Activated CD4-positive, alpha-beta T cell treated with anti-CD3 and anti-CD28 coated beads, Interleukin-2, amount 10 ng/mL, durations not matched to agents 24 days and 14 days (primary cell): ENCODE data around the gene RNASEH2A. TPM values are rescaled to one million over a fixed set of nuclear protein-coding genes. Genes with fewer than 3 reads are reported as not detected.
"Not testable (repeated sequence)": the region's sequence is repeated elsewhere in the genome, so short reads cannot be mapped to it uniquely, and the experiment has no call there.

ENCODE experiments used
- DNase-seq: peaks from one replicate; pipeline ENCODE4 v3.0.0; 2022
- H3K27ac Mint-ChIP-seq: one replicate; pipeline ENCODE4 v1.8.0; 2022; ENCODE audit warnings: mild to moderate bottlenecking, mixed read lengths
- H3K27me3 Mint-ChIP-seq: one replicate; pipeline ENCODE4 v1.8.0; 2022; ENCODE audit warnings: mixed read lengths
- H3K36me3 Mint-ChIP-seq: one replicate; pipeline ENCODE4 v1.8.0; 2022; ENCODE audit warnings: low read depth, mild to moderate bottlenecking, mixed read lengths
- H3K4me1 Mint-ChIP-seq: one replicate; pipeline ENCODE4 v1.8.0; 2021; ENCODE audit warnings: mixed read lengths
- H3K4me3 Mint-ChIP-seq: one replicate; pipeline ENCODE4 v1.8.0; 2022; ENCODE audit warnings: mild to moderate bottlenecking, moderate library complexity, mixed read lengths
- H3K9me3 Mint-ChIP-seq: one replicate; pipeline ENCODE4 v1.8.0; 2021; ENCODE audit warnings: mixed read lengths
- intact Hi-C: fragments of 100-400 bp; cut with micrococcal nuclease; formaldehyde crosslinking; loops from one replicate; pipeline ENCODE4 v1.15.1; 2023
- total RNA-seq: library from RNA; stranded (reverse); gene quantifications from 2 replicates; pipeline ENCODE4 v1.2.3, GENCODE V29; 2022

Gene RNASEH2A
- total RNA-seq, 1 donor from 2014 or later: 35.8 TPM

DNA sequence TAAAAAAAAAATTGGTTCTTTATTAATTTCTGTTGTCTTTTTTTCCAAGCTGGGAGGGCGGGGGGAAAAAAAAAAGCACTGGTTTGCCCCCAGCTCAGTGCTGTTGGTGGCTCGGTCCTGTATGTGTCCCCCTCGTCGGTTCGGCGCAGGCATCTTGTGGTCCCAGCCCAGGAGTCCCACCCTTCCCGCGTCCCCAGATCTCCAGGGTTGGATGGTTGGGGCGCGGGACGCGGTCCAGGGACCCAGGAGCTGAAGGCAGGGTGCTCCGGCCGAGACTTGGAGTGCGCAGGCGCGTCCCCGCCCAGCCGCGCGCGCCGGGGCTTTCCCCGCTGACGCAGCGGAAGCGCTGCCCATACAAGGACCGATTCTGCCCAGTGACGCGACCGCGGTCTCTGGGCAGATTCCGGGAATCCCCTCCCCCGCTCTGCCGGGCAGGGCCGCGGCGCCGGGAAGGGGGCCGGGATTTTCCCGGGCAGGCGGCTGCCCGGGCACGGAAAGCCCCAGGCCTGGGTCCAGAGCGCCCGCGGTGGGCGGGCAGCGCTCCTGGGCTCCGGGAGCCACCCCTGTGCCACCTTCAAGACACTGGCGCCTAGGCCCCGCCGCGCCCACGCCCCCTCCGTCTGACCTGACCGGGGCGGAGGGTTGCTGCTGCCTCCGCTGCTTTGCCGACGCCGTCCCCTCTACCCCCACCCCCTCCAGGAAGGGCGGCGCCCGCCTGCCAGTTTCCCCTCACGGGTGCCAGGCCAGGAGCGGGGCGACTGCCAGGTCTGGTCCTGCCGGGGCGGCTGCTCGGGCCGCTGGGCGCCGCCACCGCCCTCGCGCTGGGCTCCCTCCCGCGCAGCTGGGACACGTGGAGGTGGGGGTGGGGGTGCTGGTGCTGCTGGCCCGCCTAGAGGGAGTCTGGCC lies 12.8 kb upstream of the RNASEH2A start:
- intact Hi-C loops: loop anchor here (2.0 to 5.0 kb wide), 2 partner anchors 71 to 363 kb away; partner anchors contain the start of gene TNPO2
- DNase-seq: peak; percentile 98
- Mint-ChIP-seq H3K4me1 (peaks cover 40% of the 10 kb centered on the region), H3K27me3 (no peaks in the 10 kb centered on the region), H3K27ac (peak overlapping the region; percentile 97), H3K36me3 (peaks cover 29% of the 10 kb centered on the region), H3K9me3 (no peaks in the 10 kb centered on the region), H3K4me3 (peak overlapping the region; percentile 96)

DNA sequence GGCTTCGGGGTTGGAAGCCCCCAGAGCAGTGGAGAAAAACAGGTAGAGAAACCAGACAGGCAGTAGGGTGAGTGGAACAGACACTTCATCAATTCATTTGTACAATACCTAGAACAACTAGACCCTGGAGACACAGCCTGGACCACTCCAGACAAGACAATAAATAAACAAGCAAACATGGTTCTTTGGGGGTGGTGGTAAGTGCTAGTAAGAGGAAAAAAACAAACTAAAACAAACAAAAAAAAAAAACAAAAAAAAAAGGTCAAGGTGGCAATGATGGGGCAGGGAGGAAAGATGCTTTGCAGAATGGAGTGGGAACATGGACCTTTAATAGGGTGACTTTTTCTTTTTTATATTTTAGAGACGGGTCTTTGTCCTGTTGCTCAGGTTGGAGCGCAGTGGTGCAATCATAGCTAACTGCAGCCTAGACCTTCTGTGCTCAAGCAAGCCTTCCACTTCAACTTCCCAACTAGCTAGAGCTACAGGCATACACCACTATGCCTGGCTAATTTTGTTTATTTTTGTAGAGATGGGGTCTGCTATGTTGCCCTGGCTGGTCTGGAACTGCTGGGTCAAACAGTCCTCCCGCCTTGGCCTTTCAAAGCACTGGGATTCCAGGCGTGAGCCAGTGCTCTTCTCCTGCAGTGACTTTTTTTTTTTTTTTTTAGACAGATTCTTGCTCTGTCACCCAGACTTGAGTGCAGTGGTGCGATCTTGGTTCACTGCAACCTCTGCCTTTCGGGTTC lies 12.0 kb upstream of the RNASEH2A start:
- no peaks in the 10 kb centered on the region for H3K9me3 Mint-ChIP-seq
- H3K4me3 Mint-ChIP-seq: peak overlapping the region; percentile 84
- peak overlapping the region; percentile 92 for H3K27ac Mint-ChIP-seq
- DNase-seq: peak; percentile 73
- intact Hi-C loops: loop anchor here (5.0 kb wide), 1 partner anchor 72 kb away; the partner anchor contains the start of gene TNPO2
- H3K36me3 Mint-ChIP-seq: peaks cover 36% of the 10 kb centered on the region
- no peaks in the 10 kb centered on the region for H3K27me3 Mint-ChIP-seq
- H3K4me1 Mint-ChIP-seq: peaks cover 34% of the 10 kb centered on the region

DNA sequence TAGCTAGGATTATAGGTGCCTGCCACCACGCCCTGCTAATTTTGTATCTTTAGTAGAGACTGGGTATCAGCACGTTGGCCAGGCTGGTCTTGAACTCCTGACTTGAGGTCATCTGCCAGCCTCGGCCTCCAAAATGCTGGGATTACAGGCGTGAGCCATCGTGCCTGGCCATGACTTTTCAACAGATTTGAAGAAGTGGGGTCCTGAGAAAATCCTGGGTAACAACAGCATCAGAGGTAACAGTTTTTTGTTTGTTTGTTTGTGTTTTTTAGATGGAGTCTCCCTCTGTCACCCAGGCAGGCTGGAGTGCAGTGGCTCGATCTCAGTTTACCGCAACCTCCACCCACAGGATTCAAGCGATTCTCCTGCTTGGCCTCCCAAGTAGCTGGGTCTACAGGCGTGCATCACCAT lies 11.4 kb upstream of the RNASEH2A start:
- no peak for DNase-seq
- Mint-ChIP-seq H3K4me1 (peaks cover 38% of the 10 kb centered on the region), H3K4me3 (peak overlapping the region; percentile 84), H3K9me3 (no peaks in the 10 kb centered on the region), H3K27ac (peak overlapping the region; percentile 92), H3K36me3 (peaks cover 40% of the 10 kb centered on the region), H3K27me3 (no peaks in the 10 kb centered on the region)
- intact Hi-C loops: loop anchor here (5.0 kb wide), 1 partner anchor 73 kb away; the partner anchor contains the start of gene TNPO2

DNA sequence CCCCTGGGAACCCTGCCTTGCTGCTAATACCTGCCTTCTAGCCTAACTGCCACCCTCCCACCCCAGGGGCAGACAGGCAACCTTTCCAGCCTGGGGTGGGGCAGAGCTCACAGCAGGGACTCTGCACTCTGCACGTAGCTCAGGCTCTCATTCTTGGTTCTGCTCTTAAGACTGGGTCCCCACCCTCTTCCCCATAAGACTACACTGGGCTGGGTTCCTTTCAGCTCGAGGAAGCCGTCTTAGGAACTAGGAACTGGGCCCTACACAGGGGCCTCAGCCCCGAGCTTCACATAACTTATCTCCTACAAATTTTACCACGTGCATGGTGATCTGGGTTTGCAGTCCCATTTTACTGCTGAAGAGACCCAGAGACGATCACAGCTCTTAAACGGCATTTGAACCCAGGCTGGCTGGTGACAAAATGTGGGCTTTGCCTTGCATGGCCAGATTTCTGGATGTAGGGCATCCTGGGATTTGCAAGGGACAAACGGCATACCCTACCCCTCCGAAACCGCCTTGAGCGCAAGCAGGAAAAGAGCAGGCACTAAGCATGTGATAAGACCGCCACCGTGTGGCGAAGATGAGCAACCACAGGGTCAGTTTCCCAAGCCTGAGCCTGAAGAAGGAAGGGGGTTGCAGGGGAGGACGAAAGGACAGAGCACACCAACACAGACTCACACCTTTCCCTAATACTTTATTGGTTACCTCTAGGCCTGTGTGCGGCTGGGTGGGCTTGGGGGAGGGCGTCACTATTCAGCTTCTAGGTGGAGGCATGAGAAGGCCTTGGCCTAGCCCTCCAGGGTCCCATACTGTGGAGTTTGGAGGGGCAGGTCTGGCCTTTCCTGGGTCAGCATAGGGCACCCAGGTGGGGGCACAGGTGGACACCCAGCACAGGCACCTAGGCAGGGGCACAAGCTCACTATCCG lies 10.0 kb upstream of the RNASEH2A start:
- intact Hi-C loops: loop anchor here (1.0 kb wide), 3 partner anchors 19 to 36 kb away; no protein-coding TSS in a partner anchor
- DNase-seq: peak; percentile 94
- peak overlapping the region; percentile 83 for H3K4me3 Mint-ChIP-seq
- peaks cover 36% of the 10 kb centered on the region for H3K4me1 Mint-ChIP-seq
- no peaks in the 10 kb centered on the region for H3K9me3 Mint-ChIP-seq
- H3K27ac Mint-ChIP-seq: peak overlapping the region; percentile 90
- H3K36me3 Mint-ChIP-seq: peaks cover 48% of the 10 kb centered on the region
- no peaks in the 10 kb centered on the region for H3K27me3 Mint-ChIP-seq

DNA sequence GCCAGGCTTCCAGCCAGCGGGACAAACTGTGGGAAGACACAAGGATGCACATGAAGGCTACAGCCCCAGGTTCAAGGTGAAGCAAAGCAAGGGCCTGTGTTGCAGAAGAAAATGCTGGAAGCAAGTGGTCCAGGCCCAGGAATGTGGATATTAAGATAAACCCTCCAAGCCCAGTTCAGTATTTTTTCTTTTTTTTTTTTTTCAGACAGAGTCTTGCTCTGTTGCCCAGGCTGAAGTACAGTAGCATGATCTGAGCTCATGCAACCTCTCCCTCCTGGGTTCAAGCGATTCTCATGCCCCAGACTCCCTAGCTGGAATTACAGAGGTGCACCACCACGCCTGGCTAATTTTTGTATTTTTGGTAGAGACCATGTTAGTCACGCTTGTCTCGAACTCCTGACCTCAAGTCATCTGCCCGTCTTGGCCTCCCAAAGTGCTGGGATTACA lies 9.2 kb upstream of the RNASEH2A start:
- Mint-ChIP-seq H3K4me3 (no peak overlapping the region), H3K4me1 (peaks cover 37% of the 10 kb centered on the region), H3K27me3 (no peaks in the 10 kb centered on the region), H3K36me3 (peaks cover 42% of the 10 kb centered on the region), H3K27ac (no peak overlapping the region), H3K9me3 (no peaks in the 10 kb centered on the region)
- intact Hi-C loops: no loop called here
- peak; percentile 57 for DNase-seq

DNA sequence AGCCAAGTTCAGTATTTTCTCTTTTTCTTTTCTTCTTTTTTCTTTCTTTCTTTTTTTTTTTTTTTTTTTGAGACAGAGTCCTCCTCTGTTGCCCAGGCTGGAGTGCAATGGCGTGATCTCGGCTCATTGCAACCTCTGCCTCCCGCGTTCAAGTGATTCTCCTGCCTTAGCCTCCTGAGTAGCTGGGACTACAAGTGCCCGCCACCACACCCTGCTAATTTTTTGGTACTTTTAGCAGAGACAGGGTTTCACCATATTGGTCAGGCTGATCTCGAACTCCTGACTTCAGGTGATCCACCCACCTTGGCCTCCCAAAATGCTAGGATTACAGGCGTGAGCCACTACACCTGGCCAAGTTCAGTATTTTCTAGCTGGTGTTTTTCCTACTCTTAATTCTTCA lies 8.8 kb upstream of the RNASEH2A start:
- peaks cover 42% of the 10 kb centered on the region for H3K4me1 Mint-ChIP-seq
- DNase-seq, H3K27ac Mint-ChIP-seq, H3K4me3 Mint-ChIP-seq, H3K9me3 Mint-ChIP-seq, intact Hi-C loops, H3K27me3 Mint-ChIP-seq: not testable (repeated sequence)
- peaks cover 37% of the 10 kb centered on the region for H3K36me3 Mint-ChIP-seq

DNA sequence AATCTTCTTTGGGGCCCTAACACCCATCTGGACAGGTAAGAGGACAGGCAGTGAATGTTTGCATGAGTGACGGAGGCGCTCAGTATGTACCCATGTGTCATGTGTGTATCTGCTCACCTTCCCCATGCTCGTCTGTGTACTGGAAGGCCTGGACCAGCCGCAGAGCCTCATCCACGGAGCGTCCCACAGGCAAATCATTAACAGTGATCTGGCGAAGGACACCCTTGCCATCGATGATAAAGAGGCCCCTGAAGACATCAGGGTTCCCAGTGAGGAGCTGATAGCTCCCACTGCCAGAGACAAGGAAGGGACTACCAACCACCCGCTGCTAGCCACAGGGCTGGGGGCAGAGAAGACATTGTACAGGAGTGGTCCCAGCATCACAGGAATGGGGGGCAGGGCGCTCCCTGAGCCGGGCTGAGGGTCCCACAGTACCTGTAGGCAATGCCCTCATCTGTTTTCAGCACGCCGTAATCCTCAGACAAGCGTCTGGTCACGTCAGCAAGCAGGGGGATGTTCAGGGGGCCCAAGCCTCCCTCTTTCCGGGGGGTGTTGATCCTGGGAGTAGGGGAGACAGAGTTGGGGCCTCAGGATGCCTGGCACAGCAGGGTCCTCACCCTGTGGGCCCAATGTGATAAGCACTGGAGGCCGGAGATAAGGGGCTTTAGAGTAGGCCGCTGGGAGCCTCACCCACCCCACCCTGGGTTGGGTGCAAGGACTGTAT lies 6.5 kb upstream of the RNASEH2A start:
- peak overlapping the region; percentile 93 for H3K4me3 Mint-ChIP-seq

DNA sequence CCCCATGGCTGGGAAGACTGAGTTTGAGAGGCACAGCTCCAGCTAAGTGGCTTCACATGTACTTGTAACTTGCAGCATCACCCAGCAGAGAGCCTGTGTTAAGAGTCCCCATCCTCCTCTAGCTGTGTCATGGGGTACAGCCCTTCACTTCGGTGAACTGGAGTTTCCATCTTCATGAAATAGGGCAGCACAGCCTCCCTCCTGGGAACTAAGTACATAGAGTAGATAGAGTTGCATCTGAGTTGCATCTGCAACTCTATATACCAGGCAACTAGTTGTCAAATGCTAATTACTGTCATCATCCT lies 6.0 kb upstream of the RNASEH2A start:
- peak overlapping the region; percentile 93 for H3K4me3 Mint-ChIP-seq
- H3K9me3 Mint-ChIP-seq: no peaks in the 10 kb centered on the region
- intact Hi-C loops: loop anchor here (2.0 kb wide), 1 partner anchor 46 kb away; no protein-coding TSS in a partner anchor
- H3K4me1 Mint-ChIP-seq: peaks cover 30% of the 10 kb centered on the region
- H3K36me3 Mint-ChIP-seq: peaks cover 26% of the 10 kb centered on the region
- DNase-seq: peak; percentile 56
- H3K27me3 Mint-ChIP-seq: no peaks in the 10 kb centered on the region
- no peak overlapping the region for H3K27ac Mint-ChIP-seq

More for the DNA sequence above, 6.5 kb upstream of the RNASEH2A start:
- H3K27me3 Mint-ChIP-seq: no peaks in the 10 kb centered on the region
- peaks cover 26% of the 10 kb centered on the region for H3K36me3 Mint-ChIP-seq
- H3K27ac Mint-ChIP-seq: no peak overlapping the region
- intact Hi-C loops: loop anchor here (2.0 kb wide), 1 partner anchor 47 kb away; no protein-coding TSS in a partner anchor
- no peaks in the 10 kb centered on the region for H3K9me3 Mint-ChIP-seq
- peak; percentile 55 for DNase-seq
- H3K4me1 Mint-ChIP-seq: peaks cover 34% of the 10 kb centered on the region

DNA sequence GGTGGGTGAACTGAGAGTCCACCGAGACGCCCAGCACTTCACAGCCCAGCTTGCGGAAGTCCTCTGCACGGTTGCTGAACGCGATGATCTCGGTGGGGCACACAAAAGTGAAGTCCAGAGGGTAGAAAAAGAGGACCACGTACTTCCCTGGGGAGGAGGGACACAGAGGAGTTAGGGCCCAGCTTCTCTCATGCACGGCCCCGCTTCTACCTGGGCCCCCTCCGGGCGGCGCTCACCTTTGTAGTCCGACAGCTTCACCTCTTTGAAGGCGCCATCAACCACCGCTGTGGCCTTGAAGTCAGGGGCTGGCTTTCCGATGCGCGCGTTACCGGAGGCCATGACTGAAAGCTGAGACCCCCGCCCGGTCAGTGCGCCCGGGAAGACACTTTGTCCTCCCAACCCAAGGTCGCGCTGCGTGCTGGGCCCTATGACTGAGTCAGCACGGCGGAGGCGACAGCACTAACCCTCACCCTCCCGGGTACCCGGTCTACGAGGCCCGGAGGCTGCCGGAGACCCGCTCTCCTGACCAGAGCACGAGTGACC lies 5.4 kb upstream of the RNASEH2A start:
- peak overlapping the region; percentile 89 for H3K27ac Mint-ChIP-seq
- peaks cover 26% of the 10 kb centered on the region for H3K36me3 Mint-ChIP-seq
- peak overlapping the region; percentile 93 for H3K4me3 Mint-ChIP-seq
- peaks cover 28% of the 10 kb centered on the region for H3K4me1 Mint-ChIP-seq
- intact Hi-C loops: loop anchor here (2.0 kb wide), 1 partner anchor 46 kb away; no protein-coding TSS in a partner anchor
- no peaks in the 10 kb centered on the region for H3K9me3 Mint-ChIP-seq
- no peak for DNase-seq
- no peaks in the 10 kb centered on the region for H3K27me3 Mint-ChIP-seq

DNA sequence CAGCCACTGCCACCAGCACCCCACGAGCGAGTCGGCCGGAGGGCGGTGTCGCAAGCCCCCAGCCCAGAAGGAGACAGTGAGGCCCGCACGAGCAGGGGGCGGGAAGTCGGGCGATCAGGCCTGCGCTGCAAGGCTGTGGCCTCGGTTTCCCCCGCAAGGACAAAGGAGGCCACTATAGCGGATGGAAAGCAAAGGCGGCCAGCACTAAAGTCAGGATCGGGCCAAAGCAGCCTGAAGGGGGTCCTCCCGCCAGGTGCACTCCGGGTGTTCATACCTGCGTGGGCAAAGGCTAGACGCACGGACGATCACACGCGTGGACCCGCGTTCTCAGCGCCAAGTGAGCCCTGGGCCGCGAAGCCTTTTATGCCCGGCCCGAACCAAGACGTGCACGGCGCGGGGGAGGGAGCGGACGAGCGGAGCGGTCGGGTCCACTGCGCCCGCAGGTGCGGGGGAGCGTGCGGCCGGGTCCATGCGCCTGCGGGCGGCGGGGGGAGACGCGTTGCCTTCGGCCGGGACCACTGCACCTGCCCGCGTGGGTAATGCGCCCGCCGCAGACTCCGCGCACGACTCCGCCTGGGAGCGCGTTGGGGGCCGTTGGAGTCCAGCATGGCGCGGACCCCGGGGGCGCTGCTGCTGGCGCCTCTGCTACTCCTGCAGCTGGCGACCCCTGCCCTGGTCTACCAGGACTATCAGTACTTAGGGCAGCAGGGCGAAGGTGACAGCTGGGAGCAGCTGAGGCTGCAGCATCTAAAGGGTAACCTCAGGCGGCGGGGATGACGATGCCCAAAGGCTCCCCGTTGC lies 4.7 kb upstream of the RNASEH2A start, which contains the start of the genes PRDX2 and THSD8:
Gene PRDX2 (minus strand): TSS at position 335 of the 801 bp plus-strand sequence. CDS start 539 bp downstream, outside the sequence.
Gene THSD8 (plus strand): TSS at position 604 of the 801 bp plus-strand sequence. CDS start 3 bp downstream, at position 607.
- Mint-ChIP-seq H3K4me1 (peaks cover 28% of the 10 kb centered on the region), H3K36me3 (peaks cover 25% of the 10 kb centered on the region), H3K27me3 (no peaks in the 10 kb centered on the region), H3K9me3 (no peaks in the 10 kb centered on the region), H3K4me3 (peak within 1 kb of the TSS; percentile 93), H3K27ac (peak within 1 kb of the TSS; percentile 89)
- intact Hi-C loops: loop anchor here (2.0 kb wide), 1 partner anchor 45 kb away; no protein-coding TSS in a partner anchor
- peak; percentile 95 for DNase-seq

DNA sequence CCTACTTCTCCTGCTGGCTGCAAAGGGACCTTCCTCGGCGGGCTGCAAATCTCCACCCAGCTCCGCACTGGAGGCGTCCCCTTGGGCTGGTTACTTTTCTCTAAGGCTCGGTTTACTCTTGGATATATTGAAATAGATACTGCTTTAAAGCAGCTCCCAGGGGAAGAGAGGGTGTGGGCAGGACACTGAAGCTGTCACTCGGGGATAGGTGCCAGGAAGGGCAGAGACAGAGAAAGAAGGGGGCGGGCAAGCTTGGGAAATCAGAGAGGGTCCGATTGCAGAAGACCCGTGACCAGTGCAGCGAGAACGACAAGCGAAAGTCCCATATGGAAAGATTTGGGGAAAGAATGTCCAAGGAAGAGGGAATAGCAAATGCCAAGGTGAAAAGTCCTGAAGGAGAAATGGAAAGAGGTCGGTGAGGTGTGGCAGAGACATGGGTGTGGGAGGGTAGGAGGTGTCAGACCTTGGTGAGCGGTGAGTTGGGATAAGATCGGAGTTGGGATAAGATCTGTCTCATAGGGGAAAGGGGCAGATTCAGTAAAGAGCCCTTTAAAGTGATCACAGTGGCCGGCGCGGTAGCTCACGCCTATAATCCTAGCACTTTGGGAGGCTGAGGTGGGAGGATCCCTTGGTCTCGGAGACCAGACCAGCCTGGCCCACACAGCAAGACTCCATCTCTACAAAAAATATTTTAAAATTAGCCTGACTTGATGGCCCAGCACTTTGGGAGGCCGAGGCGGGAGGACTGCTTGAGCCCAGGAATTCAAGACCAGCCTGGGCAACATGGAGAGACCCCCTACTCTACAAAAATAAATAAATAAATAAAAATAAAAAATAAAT lies 3.9 kb upstream of the RNASEH2A start:
- Mint-ChIP-seq H3K27me3 (no peaks in the 10 kb centered on the region), H3K9me3 (no peaks in the 10 kb centered on the region), H3K36me3 (peaks cover 28% of the 10 kb centered on the region), H3K4me3 (peak overlapping the region; percentile 93), H3K4me1 (peaks cover 30% of the 10 kb centered on the region), H3K27ac (peak overlapping the region; percentile 23)
- no peak for DNase-seq
- intact Hi-C loops: no loop called here
